ENCODE data around the gene CYP27A1.

The CYP27A1 gene

GRCh38 chr2:218813771-218814460 is 32.0 kb downstream of the CYP27A1 start:
- TF ChIP-seq CTCF (IDR thresholded peaks at IDR 0.05; ENCODE audit: low read length, missing control alignments) = no peak
- H3K4me3 ChIP-seq (replicated peaks; ENCODE audit: low read depth, low read length) = no peak overlapping the region
- no peak for DNase-seq (ENCODE audit: low read depth)

- H3K4me3 ChIP-seq (replicated peaks; ENCODE audit: low read depth, low read length) = no peak overlapping the region
- no peak for TF ChIP-seq CTCF (IDR thresholded peaks at IDR 0.05; ENCODE audit: low read length, missing control alignments)
- DNase-seq (ENCODE audit: low read depth) = no peak
Measured at GRCh38 chr2:218814540-218815243, 32.7 kb downstream of the CYP27A1 start.

- no peak overlapping the region for H3K4me3 ChIP-seq (replicated peaks; ENCODE audit: low read depth, low read length)
- no peak for TF ChIP-seq CTCF (IDR thresholded peaks at IDR 0.05; ENCODE audit: low read length, missing control alignments)
- no peak for DNase-seq (ENCODE audit: low read depth)
Measured at GRCh38 chr2:218815244-218815637, 33.3 kb downstream of the CYP27A1 start.

GRCh38 chr2:218815649-218816048 is 33.7 kb downstream of the CYP27A1 start:
- no peak for TF ChIP-seq CTCF (IDR thresholded peaks at IDR 0.05; ENCODE audit: low read length, missing control alignments)
- H3K4me3 ChIP-seq (replicated peaks; ENCODE audit: low read depth, low read length) = no peak overlapping the region

GRCh38 chr2:218816561-218817011 is 34.6 kb downstream of the CYP27A1 start:
- DNase-seq (ENCODE audit: low read depth) = no peak
- H3K4me3 ChIP-seq (replicated peaks; ENCODE audit: low read depth, low read length) = no peak overlapping the region
- TF ChIP-seq CTCF (IDR thresholded peaks at IDR 0.05; ENCODE audit: low read length, missing control alignments) = no peak

More at GRCh38 chr2:218815649-218816048, 33.7 kb downstream of the CYP27A1 start:
- DNase-seq (ENCODE audit: low read depth) = no peak

GRCh38 chr2:218819093-218819492 is 37.1 kb downstream of the CYP27A1 start:
- no peak overlapping the region for H3K4me3 ChIP-seq (replicated peaks; ENCODE audit: low read depth, low read length)
- TF ChIP-seq CTCF (IDR thresholded peaks at IDR 0.05; ENCODE audit: low read length, missing control alignments) = no peak
- DNase-seq (ENCODE audit: low read depth) = no peak

Data from fibroblast of pulmonary artery (primary cell).